Right atrium auricular region (tissue), 2 donors: ENCODE data around the gene MYO16. TPM values are rescaled to one million over a fixed set of nuclear protein-coding genes. Genes with fewer than 3 reads are reported as not detected.
A peak's percentile ranks its signal among the peaks of the same experiment; 100 is the strongest.

Source experiments
- DNase-seq: peaks from one replicate; pipeline ENCODE4 v3.0.0-alpha.2; 2019; ENCODE audit warnings: low spot score
- H3K27ac ChIP-seq, 2 donors: fragments of 200-600 bp; sonication (generic); 1 replicate in 1 of 2; 2 replicates in 1 of 2; pipeline ENCODE4 v1.5.1; 2016 to 2019
- H3K27me3 ChIP-seq, 2 donors: fragments of 200-600 bp; sonication (generic); one replicate each; pipeline versions ENCODE4 v1.5.1 to v1.6.0; 2017 to 2019
- H3K36me3 ChIP-seq: fragments of 200-600 bp; sonication (generic); one replicate; pipeline ENCODE4 v1.5.1; 2016
- H3K4me1 ChIP-seq, 2 donors: fragments of 200-600 bp; sonication (generic); one replicate each; pipeline versions ENCODE4 v1.5.1 to v1.6.0; 2017 to 2019
- H3K4me3 ChIP-seq, 2 donors: fragments of 200-600 bp; sonication (generic); 1 replicate in 1 of 2; 2 replicates in 1 of 2; pipeline ENCODE4 v1.5.1; 2017 to 2019; ENCODE audit warnings: mild to moderate bottlenecking in 1 of 2, moderate library complexity in 1 of 2
- H3K9me3 ChIP-seq, 2 donors: fragments of 200-600 bp; sonication (generic); one replicate each; pipeline ENCODE4 v1.5.1; 2019
- CTCF ChIP-seq, 2 donors: fragments of 200-600 bp; sonication (generic); IDR thresholded peaks; one replicate each; pipeline ENCODE4 v1.5.1; 2019; ENCODE audit warnings: antibody characterized with exemption in 2 of 2
- total RNA-seq, 2 donors: library from RNA; depleted of rRNA; stranded (reverse); fragments of >200 nt; gene quantifications; one replicate each; pipeline ENCODE4 v1.1.0, GENCODE V29; 2016

MYO16 gene
- total RNA-seq, 2 donors from 2014 or later = 1.1 to 1.8 TPM

GRCh38 chr13:109154146-109154545 lies 524.7 kb downstream of the MYO16 start:
- Histone ChIP-seq H3K4me3 (no peak overlapping the region), H3K27ac (no peak overlapping the region), H3K27me3 (no peaks in the 10 kb centered on the region), H3K36me3 (no peaks in the 10 kb centered on the region), H3K9me3 (no peaks in the 10 kb centered on the region), H3K4me1 (no peaks in the 10 kb centered on the region)
- TF ChIP-seq CTCF (IDR thresholded peaks at IDR 0.05) = no peak
- DNase-seq = no peak

GRCh38 chr13:109154546-109154945 lies 525.1 kb downstream of the MYO16 start:
- no peaks in the 10 kb centered on the region for H3K9me3 ChIP-seq
- no peak for TF ChIP-seq CTCF (IDR thresholded peaks at IDR 0.05)
- H3K36me3 ChIP-seq = no peaks in the 10 kb centered on the region
- H3K27me3 ChIP-seq = no peaks in the 10 kb centered on the region
- H3K4me3 ChIP-seq = no peak overlapping the region
- no peak overlapping the region for H3K27ac ChIP-seq
- DNase-seq = no peak
- no peaks in the 10 kb centered on the region for H3K4me1 ChIP-seq

GRCh38 chr13:109154966-109155761 lies 525.8 kb downstream of the MYO16 start:
- Histone ChIP-seq H3K27me3 (no peaks in the 10 kb centered on the region), H3K9me3 (no peaks in the 10 kb centered on the region), H3K27ac (peak overlapping the region in 1 of 2 donors; percentile 65), H3K4me1 (no peaks in the 10 kb centered on the region), H3K4me3 (no peak overlapping the region), H3K36me3 (no peaks in the 10 kb centered on the region)
- DNase-seq = no peak
- no peak for TF ChIP-seq CTCF (IDR thresholded peaks at IDR 0.05)

- Histone ChIP-seq H3K36me3 (no peaks in the 10 kb centered on the region), H3K27me3 (no peaks in the 10 kb centered on the region), H3K27ac (peak overlapping the region in 1 of 2 donors; percentile 65), H3K4me1 (no peaks in the 10 kb centered on the region), H3K9me3 (no peaks in the 10 kb centered on the region), H3K4me3 (no peak overlapping the region)
- no peak for TF ChIP-seq CTCF (IDR thresholded peaks at IDR 0.05)
- no peak for DNase-seq
Observed at GRCh38 chr13:109156181-109156935, 526.9 kb downstream of the MYO16 start.

GRCh38 chr13:109157275-109157674 lies 527.9 kb downstream of the MYO16 start:
- no peak for DNase-seq
- no peak for TF ChIP-seq CTCF (IDR thresholded peaks at IDR 0.05)
- no peaks in the 10 kb centered on the region for H3K36me3 ChIP-seq
- H3K9me3 ChIP-seq = no peaks in the 10 kb centered on the region
- H3K4me3 ChIP-seq = no peak overlapping the region
- no peaks in the 10 kb centered on the region for H3K27me3 ChIP-seq
- no peak overlapping the region for H3K27ac ChIP-seq
- H3K4me1 ChIP-seq = no peaks in the 10 kb centered on the region
